ENCODE data around the gene GCH1. TPM values are rescaled to one million over a fixed set of nuclear protein-coding genes. Genes with fewer than 3 reads are reported as not detected.

The GCH1 gene
- 0.31 and 0.43 TPM in 2 replicates for total RNA-seq
- long read RNA-seq, result 0 reads

DNA sequence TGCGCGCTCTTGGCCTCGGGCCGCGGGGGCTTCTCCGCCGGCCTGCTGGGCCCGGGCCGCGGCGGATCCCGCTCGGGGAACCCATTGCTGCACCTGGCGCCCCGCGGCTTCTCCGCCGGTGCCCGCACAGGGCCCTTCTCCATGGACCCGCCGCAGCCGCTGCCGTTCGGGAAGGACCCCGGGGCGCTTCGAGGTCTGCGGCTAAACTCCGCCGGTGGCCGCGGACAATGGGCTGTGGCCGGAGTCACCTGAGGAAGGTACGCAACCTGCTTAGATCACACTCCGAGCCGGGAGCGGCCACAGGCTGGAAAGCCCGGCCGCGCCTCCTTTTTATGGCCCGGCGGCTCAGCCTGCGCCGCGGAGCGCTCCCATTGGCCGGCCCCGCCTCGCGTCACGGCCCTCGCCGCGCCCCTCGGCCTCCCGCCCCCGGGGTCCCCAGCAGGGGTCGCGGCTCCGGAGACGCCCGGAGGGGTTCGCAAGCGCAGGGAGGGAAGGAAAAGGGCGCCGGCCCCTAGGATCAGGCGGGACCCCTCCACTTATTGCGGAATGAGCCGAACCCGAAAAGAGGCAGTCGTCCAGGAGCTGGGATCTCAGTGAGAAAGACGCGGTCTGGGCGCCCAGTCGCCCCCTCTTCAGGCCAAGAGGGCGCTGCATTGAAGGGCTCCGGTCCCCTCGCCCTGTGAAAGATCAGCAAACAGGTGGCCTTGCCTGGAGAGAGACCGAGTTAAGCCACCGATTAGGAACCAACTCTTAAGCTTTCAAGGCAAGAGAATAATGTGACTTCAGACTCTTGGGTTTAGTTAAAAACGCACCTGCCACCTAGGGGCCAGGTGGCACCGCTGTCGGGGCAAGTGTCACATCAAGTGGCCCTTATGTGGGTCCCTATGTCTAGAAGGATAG lies at the start of gene GCH1:
Gene GCH1 (minus strand): TSS at position 306 of the 900 bp plus-strand sequence. CDS start 163 bp downstream, at position 143.
- H3K4me3 Mint-ChIP-seq (ENCODE audit: unreplicated experiment), result peak within 1 kb of the TSS; percentile 77
- TF ChIP-seq, protein P1, sequence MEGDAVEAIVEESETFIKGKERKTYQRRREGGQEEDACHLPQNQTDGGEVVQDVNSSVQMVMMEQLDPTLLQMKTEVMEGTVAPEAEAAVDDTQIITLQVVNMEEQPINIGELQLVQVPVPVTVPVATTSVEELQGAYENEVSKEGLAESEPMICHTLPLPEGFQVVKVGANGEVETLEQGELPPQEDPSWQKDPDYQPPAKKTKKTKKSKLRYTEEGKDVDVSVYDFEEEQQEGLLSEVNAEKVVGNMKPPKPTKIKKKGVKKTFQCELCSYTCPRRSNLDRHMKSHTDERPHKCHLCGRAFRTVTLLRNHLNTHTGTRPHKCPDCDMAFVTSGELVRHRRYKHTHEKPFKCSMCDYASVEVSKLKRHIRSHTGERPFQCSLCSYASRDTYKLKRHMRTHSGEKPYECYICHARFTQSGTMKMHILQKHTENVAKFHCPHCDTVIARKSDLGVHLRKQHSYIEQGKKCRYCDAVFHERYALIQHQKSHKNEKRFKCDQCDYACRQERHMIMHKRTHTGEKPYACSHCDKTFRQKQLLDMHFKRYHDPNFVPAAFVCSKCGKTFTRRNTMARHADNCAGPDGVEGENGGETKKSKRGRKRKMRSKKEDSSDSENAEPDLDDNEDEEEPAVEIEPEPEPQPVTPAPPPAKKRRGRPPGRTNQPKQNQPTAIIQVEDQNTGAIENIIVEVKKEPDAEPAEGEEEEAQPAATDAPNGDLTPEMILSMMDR (IDR thresholded peaks at IDR 0.05), result peak; percentile 42
- H3K27ac Mint-ChIP-seq (ENCODE audit: unreplicated experiment), result no peak within 1 kb of the TSS
- peaks cover 10% of the 10 kb centered on the region for H3K4me1 Mint-ChIP-seq (ENCODE audit: unreplicated experiment)
- no peaks in the 10 kb centered on the region for H3K36me3 Mint-ChIP-seq (ENCODE audit: unreplicated experiment)
- peak; percentile 86 for DNase-seq (ENCODE audit: extremely low spot score, unreplicated experiment)
- H3K27me3 Mint-ChIP-seq (ENCODE audit: unreplicated experiment), result peaks cover 26% of the 10 kb centered on the region
- H3K9me3 Mint-ChIP-seq (ENCODE audit: unreplicated experiment), result no peaks in the 10 kb centered on the region

GRCh38 chr14:54947230-54947629 lies 44.6 kb upstream of the GCH1 start:
- no peak overlapping the region for H3K27ac Mint-ChIP-seq (ENCODE audit: unreplicated experiment)
- DNase-seq (ENCODE audit: extremely low spot score, unreplicated experiment), result no peak
- H3K9me3 Mint-ChIP-seq (ENCODE audit: unreplicated experiment), result no peaks in the 10 kb centered on the region
- TF ChIP-seq, protein P1 (IDR thresholded peaks at IDR 0.05), result no peak
- H3K27me3 Mint-ChIP-seq (ENCODE audit: unreplicated experiment), result no peaks in the 10 kb centered on the region
- peaks cover 9% of the 10 kb centered on the region for H3K36me3 Mint-ChIP-seq (ENCODE audit: unreplicated experiment)
- H3K4me3 Mint-ChIP-seq (ENCODE audit: unreplicated experiment), result no peak overlapping the region
- no peaks in the 10 kb centered on the region for H3K4me1 Mint-ChIP-seq (ENCODE audit: unreplicated experiment)

DNA sequence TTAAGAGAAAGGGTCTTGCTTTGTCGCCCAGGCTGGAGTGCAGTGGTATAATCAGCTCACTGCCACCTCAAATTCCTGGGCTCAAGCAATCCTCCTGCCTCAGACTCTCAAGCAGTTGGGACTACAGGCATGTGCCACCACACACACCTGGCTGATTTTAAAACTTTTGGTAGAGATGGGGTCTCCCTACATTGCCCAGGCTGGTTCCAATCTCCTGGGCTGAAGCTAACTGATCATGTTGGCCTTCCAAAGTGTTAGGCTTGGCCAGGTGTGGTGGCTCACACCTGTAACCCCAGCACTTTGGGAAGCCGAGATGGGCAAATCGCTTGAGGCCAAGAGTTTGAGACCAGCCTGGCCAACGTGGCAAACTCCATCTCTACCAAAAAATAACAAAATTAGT lies 43.9 kb upstream of the GCH1 start:
- no peak overlapping the region for H3K4me3 Mint-ChIP-seq (ENCODE audit: unreplicated experiment)
- DNase-seq (ENCODE audit: extremely low spot score, unreplicated experiment), result no peak
- no peaks in the 10 kb centered on the region for H3K4me1 Mint-ChIP-seq (ENCODE audit: unreplicated experiment)
- no peak overlapping the region for H3K27ac Mint-ChIP-seq (ENCODE audit: unreplicated experiment)
- H3K27me3 Mint-ChIP-seq (ENCODE audit: unreplicated experiment), result no peaks in the 10 kb centered on the region
- TF ChIP-seq, protein P1 (IDR thresholded peaks at IDR 0.05), result no peak
- no peaks in the 10 kb centered on the region for H3K9me3 Mint-ChIP-seq (ENCODE audit: unreplicated experiment)
- H3K36me3 Mint-ChIP-seq (ENCODE audit: unreplicated experiment), result peaks cover 9% of the 10 kb centered on the region

GRCh38 chr14:54944737-54945391 lies 42.2 kb upstream of the GCH1 start:
- Mint-ChIP-seq H3K9me3 (ENCODE audit: unreplicated experiment) (no peaks in the 10 kb centered on the region), H3K36me3 (ENCODE audit: unreplicated experiment) (peaks cover 9% of the 10 kb centered on the region), H3K27ac (ENCODE audit: unreplicated experiment) (no peak overlapping the region), H3K4me3 (ENCODE audit: unreplicated experiment) (no peak overlapping the region), H3K4me1 (ENCODE audit: unreplicated experiment) (no peaks in the 10 kb centered on the region), H3K27me3 (ENCODE audit: unreplicated experiment) (no peaks in the 10 kb centered on the region)
- TF ChIP-seq, protein P1 (IDR thresholded peaks at IDR 0.05), result no peak
- no peak for DNase-seq (ENCODE audit: extremely low spot score, unreplicated experiment)

GRCh38 chr14:54942913-54943312 lies 40.3 kb upstream of the GCH1 start:
- Mint-ChIP-seq H3K36me3 (ENCODE audit: unreplicated experiment) (peaks cover 2% of the 10 kb centered on the region), H3K4me1 (ENCODE audit: unreplicated experiment) (no peaks in the 10 kb centered on the region), H3K27me3 (ENCODE audit: unreplicated experiment) (no peaks in the 10 kb centered on the region), H3K9me3 (ENCODE audit: unreplicated experiment) (no peaks in the 10 kb centered on the region), H3K4me3 (ENCODE audit: unreplicated experiment) (no peak overlapping the region), H3K27ac (ENCODE audit: unreplicated experiment) (no peak overlapping the region)
- no peak for DNase-seq (ENCODE audit: extremely low spot score, unreplicated experiment)
- TF ChIP-seq, protein P1 (IDR thresholded peaks at IDR 0.05), result no peak
